GM18907 (cell line): Measurements from ENCODE around the gene PRPF8.

ENCODE experiments used
- ATAC-seq: cut with Tn5 transposase; IDR thresholded peaks from one replicate; pipeline ENCODE4 v1.9.1; 2021; ENCODE audit warnings: mild to moderate bottlenecking, moderate library complexity; ENCODE audit not compliant: unreplicated experiment

The PRPF8 gene

DNA sequence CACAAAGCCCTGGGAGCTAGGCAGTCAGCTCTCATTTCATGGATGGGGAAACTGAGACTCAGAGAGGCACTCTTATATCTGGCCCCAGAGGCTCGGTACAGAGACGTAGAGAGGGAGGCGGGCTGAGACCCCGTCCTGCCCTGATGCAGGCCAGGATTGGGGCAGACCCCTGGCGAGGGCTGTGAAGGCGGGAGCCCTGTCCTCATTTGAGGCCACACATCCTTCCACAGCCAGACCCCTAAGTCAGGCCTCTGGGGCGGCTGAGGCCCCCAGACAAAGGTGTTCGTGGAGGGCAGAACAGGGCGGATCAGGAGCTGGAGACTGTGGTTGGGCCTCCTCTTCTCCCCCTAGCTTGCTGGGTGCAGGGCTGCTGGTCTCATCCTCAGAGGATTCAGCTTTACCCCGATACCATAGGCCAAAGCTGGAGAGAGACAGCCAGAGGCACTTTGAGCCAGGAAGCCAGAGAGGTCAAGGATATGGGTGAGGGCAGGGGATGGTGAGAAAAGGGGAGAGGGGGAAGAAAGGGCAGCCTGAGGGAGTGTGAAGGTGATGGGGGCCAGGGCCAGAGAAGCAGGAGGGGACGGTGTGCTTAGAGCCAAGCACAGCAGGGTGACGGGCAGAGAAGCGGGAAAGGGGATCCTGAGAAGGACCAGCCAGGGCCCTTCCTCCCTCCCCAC is 38.3 kb downstream of the PRPF8 start:
- no peak for ATAC-seq

DNA sequence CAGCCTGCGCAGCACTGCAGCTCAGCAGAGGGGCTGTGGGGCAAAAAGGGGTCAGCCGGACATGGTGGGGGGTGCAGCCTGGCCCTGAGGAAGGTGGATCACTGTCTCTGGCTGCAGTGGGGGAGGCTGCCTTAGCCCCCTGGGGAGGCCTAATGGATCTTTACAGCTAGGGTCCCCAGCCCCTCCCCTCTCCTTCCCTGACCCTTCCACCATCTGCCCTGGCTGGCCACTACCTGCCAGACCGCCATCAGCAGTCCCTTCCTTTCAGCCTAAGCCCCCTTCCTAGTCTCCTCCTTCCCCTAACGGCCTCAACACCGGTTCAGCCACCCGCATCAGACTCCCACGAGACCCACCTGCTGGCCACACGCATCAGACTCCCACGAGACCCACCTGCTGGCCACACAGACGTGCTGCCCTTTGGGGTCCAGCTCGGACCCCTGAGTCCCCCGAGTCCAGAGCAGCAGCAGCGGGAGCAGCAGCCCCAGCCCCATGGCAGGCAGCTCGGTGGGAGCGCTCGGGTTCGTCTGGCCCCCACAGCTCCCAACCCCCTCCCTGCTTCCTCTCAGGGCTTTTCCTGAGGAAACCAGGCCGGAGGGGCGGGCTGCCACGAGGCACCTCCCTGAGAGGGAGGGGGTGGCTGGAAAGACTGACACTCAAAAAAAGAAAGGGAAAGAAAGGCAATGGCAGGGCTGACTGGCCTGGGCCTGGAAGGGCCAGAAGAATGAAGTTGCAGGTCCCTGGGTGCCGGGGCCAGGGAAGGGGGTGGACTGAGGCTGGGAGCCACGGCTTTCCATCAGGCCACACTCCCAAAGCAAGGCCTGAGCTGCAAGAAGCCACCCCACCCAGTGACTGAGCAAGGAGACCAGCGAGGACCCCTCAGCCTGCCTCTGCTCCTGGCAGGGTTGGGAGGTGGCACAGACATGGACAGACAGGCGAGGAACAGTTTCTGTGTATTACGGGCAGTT is 39.2 kb downstream of the PRPF8 start, which contains the start of gene SCARF1:
TSS of gene SCARF1 (minus strand) at position 526 of the 965 bp plus-strand sequence. CDS start at position 491, 35 bp downstream.
- ATAC-seq = no peak

DNA sequence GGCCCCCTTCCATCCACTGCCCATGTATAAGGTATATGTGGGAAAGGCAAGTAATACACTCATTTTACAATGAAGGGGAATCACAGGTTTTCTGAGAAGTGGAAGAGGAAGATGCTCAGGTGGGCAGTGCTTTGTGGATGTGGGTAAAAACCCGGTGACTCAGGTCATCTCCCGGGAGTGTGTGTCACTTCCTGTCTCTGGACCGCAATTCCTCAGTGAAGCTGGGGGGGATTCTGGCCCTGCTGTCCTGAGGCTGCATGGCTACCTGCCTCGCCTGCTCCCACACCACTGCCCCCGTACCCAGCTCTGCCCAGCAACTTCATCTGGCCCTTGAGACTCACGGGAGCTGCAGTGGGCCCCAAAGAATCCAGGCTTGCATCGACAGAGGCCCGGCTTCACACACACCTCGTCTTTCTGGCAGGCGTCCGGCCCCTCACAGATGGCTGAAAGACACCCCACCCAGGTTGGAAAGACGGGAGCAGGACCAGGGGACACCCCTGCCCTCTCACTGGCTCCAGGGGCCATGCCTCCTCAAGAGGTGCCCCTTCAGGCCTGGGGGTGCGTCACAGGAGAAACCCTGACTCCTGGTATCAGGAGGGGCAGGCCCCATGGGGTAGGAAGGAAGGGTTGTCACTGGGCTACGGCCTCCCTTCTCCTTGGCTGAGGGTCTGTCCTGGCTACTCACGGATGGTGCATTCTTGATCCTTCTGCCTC is 40.0 kb downstream of the PRPF8 start:
- ATAC-seq = no peak

DNA sequence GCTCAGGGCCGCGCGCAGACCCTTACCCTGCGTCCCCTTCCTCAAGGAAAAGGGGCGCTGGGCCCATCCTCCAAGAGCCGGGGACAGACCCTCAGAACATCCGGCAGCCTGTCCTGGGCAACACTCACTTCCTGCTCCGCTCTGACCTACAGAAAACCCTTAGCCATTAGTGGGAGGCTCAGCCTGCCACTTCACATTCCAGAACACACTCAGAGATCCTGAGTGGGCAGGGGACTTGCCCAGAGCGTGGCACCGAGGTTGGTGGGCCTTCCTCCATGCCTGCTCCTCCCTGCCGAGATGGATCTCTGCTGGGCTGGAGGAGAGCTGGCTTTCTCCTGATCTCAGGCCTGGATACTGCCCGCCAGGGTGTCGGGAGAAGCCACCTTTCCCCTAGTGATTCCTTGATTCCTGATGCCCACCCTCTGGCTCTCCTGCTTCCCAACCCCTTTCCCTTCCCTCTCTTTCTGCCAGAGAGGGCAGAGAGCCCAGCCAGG is 40.6 kb downstream of the PRPF8 start:
- no peak for ATAC-seq

DNA sequence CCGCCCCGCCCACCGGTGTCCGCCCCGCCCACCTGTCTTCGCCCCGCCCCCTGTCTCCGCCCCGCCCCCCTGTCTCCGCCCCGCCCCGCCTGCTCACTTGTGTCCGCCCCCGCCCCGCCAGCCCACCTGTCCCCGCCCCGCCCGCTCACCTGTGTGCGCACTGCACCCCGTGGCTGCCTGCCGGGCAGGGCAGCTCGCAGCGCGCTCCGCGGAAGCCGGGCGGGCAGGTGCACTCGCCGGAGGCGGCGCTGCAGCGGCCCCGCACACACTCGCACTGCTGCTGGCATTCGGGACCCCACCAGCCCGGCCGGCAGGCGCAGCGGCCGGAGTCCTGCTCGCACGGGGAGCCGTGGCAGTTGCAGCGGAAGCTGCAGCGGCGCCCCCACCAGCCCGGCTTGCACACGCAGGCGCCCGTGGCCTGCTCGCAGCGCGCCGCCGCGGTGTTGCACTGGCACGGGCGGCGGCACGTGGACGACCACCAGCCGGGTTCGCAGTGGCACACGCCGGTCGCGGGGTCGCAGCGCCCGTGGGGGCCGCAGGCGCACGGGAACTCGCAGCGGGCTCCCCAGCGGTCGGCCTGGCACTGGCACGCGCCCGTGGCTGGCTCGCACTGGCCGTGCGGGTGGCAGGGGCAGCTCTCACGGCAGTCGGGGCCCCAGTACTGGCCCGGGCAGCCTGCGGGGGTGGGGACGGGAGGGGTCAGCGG is 41.2 kb downstream of the PRPF8 start:
- no peak for ATAC-seq

DNA sequence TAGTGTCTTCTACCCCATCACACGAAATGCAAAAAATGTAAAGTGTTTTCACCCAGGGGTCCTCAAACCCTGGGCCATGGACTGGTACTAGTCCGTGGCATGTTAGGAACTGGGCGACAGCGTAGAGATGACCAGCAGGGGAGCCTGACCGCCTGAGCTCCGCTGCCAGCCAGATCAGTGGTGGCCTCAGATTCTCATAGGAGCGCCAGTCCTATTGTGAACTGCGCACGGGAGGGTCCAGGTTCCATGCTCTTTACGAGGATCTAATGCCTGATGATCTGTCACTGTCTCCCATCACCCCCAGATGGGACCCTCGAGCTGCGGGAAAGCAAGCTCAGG is 43.6 kb downstream of the PRPF8 start:
- no peak for ATAC-seq

DNA sequence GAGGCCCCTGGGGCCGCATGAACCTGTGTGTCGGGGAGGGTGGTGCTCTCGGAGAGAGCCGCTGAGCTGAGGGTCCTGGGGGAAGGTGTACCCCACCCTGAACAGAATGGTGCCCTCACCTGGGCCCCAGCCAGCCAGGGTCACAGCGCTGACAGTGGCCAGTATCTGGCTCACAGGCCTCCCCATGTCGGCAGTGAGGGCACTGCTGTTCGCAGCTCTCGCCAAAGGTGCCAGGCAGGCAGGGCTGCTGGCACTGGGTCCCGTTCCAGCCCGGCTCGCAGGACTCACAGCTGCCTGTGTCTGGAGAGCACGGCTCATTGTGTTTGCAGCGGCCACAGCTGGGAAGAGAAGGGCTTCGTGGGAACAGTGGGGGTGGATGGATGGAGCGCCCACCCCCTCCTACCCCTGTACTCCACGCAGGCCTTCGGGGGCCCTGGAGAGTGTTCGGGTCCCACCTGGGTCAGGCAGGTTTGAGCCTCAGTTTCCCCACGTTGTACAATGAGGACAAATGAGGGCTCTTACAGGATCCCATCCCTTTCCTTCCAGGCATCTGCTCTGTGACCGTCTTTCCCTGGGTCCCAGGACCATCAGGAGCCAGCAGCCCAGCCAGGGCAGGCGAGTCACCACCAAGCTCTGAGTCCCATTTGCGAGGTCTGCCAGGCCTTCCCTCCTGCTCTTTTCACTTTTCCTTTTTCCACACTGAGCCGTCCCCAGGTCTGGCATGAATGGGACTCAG is 44.2 kb downstream of the PRPF8 start:
- ATAC-seq = no peak

DNA sequence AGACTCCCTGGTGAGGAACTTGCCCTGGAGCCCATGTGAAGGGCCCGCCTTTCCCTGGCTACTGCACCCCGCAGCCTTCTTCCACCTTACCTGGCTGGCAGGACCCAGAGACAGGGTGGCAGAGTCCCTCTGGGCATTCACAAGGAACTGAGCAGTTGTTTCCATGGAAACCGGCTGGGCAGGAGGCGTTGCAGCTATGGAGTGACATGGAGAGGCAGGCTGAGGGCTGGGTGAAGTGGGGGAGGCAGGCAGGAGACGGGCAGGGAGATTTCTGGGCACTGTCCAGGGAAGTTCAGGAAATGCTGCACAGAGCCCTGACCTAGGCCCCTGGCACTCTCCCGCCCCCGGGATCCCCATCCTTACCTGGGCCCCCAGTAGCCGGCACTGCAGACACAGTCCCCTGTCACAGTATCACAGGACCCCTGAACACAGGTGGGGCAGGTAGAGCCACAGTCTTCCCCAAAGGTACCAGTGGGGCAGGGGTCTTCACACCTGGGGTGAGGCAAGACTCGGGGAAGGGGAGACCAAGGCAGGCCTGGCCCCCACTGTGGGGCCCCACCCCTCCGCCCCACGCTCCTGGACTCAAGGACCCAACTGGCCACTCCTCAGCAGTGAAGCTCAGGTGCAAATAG is 45.0 kb downstream of the PRPF8 start:
- no peak for ATAC-seq

DNA sequence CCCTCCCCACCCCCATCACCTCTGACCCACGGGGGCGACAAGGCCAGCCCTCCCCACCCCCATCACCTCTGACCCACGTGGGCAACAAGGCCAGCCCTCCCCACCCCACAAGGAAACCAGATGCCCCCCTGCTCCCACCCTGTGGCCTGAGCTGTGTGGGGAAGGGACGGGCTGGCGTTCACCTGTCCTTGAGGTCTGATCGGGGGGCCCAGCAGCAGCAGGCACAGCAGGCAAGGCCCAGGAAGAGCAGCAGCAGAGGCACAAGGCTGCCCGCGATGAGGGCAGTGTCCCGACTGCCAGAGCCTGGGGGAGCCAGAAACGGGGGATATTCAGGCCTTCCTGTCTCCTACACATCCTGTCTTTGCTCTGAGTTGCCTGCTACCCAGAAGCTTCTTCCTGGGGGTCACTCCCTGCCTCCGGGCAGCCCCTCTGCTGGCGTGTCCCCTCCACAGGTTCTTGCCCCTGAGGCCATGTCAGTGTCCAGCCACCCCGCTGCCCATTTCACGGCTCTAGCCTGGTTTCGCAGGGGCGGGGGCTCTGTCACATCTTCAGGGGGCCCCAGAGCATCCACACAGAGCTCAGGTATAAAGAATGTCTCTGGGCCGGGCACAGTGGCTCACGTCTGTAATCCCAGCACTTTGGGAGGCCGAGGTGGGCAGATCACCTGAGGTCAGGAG is 45.9 kb downstream of the PRPF8 start:
- ATAC-seq = no peak

DNA sequence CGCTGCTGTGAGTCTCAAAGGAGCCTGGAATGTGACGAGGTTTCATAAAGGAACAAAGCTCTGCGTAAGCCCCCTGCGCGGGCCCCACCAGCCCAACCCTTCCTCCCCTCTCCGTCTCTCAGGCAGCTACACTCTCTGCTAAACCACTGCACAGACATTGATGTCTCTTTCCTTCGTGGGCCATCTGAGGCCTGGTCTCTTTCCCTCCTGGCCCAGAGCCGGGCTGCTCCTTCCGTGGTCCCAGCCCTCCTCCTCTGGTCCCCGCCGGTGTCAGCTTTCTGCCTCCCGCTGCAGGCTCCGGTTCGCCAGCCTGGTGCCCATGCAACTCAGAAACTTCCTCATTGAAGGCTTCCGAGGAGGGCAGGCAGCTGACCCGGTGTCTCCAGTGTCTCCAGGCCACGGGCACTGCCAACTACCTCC is 46.5 kb downstream of the PRPF8 start:
- ATAC-seq = no peak

DNA sequence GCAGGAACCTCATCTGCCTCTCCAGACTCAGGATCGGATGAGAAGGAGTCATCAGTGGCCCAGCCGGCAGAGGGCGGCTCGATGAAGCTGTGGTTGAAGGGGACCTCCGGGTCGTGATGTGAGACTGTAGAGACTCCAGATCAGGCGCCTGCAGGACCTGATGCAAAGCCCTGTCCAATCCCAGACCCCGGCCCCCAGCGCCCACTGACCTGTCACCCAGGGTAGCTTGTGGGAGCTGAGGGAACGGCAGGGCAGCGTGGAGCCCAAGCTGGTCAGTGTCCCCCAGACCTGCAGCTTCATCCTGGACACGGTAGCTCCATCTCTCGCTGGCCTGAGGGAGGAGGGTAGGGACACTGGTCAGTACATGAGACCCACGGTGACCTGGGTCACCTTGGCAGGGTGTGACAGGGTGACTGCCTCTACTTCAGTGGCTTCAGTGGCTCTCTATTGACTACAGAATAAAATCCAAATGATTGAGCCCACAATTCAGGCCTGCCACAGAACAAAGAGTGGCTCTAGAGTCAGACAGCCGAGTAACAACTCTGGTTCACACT is 47.9 kb downstream of the PRPF8 start:
- no peak for ATAC-seq

DNA sequence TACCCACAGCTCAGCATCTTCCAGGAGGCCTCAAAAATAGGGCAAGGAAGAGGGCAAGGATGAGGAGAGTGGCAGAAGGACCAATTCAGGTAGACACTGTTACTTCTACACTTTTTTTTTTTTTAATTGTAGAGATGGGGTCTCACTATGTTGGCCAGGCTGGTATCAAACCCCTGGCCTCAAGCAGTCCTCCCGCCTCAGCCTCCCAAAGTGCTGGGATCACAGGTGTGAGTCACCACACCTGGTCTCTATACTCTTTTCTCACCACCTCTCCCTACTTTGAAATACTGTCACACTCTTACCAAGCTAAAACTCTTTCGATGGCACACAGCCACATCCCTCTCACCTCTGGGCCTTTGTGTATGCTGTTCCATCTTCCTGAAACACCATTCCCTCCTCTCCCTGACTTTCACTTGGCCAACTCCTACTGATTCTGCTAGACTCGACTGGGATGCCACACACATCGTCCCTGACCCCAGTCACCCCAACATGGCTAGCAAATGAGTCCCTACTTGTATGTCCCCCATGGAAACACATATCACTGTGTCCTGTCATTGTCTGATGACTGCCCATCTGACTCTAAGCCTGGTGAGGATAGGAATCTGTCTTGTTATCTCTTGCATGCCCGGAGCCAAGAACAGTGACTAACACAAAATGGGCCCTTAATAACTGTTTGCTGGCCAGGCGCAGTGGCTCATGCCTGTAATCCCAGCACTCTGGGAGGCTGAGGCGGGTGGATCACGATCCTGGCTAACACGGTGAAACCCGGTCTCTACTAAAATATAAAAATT is 48.8 kb downstream of the PRPF8 start:
- no peak for ATAC-seq

DNA sequence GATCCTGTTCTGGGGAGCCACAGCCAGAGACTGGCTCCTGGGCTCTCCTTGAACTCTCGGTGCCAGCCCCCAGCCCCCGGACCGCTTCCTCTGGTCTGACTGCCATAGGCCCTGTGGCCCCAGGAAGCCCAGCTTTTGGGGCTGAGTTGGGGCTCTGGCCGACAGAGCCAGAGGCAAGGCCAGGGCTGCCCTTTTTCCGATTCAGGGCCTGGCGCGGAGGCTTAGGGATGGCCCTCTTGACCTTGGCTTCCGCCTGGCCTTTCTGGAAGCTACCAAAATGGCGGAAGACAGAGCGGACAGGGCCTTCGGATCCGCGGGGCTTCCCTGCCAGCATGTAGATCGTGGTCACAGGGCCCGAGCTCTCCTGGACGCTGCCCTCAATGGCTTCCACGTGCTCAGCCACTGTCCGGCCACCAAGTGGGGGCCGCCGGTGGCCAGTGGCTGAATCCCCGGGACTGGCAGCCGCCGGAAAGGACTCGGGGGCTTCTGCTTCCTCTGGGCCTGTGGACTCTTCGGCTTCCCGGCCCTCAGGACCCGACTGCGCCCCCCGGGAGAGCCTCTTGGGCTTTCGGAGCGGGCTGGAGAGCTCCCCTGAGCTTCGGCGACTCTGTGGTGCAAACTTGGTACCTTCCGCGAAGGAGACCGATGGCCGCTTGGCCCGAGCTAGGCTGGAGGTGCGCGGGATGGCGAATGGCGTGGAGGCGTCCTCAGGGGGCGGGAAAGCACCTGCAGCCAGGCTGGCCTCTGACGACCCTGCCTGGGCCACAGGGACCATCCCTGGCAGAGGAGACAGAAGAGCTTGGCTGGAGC is 49.6 kb downstream of the PRPF8 start:
- ATAC-seq = no peak

DNA sequence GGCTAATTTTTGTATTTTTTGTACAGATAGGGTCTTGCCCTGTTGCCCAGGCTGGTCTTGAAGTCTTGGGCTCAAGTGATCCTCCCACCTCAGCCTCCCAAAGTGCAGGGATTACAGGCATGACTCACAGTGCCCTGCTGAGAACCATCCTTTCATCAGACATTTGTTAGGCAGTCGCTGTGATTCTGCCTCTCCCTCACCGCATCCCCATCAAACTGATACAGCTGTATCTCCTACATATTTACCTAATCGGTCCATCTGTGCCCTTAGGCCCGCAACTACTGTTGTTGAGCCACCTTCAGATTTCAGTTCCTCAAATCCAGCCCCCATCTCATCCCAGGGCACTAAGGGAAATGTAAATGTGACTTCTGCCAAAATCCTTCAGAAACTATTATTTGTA is 54.0 kb downstream of the PRPF8 start:
- no peak for ATAC-seq

DNA sequence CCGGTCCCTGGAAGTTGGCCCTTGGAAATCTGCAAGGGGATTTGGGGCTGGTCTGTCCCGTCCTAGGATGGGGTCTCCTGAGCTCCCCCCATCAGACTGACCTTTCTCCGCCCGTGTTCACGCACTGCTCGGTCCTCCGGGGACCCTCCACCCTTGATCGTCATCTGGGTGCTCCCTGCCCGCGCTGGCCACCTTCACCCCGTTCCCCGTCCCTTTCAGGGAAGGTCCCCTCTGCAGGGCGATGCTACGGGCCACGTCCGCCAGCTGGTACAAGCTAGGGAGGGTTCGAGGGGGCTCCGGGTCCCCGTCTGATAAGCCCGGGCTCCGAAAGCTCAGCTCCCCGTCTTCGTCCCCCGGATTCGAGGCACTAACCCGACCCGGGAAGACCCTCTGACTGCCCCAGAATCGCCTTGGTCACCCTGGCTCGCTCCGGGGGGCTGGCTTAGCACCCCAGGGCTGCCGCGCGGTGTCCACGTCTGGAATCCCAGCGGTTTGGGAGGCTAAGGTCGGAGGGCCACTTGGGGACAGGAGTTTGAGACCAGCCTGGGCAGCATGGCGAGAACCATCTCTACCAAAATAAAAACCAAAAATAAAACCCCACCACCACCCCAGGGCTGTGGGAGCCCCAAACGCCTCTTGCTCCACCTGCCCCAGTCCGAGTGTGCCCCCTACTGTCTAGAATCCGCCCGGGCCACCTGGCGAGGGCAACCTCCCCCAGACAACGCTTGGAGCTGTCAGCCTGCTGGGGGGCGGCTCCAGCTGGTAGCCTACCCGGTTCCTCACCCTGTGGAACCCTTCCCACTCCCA is 55.0 kb downstream of the PRPF8 start:
- no peak for ATAC-seq

DNA sequence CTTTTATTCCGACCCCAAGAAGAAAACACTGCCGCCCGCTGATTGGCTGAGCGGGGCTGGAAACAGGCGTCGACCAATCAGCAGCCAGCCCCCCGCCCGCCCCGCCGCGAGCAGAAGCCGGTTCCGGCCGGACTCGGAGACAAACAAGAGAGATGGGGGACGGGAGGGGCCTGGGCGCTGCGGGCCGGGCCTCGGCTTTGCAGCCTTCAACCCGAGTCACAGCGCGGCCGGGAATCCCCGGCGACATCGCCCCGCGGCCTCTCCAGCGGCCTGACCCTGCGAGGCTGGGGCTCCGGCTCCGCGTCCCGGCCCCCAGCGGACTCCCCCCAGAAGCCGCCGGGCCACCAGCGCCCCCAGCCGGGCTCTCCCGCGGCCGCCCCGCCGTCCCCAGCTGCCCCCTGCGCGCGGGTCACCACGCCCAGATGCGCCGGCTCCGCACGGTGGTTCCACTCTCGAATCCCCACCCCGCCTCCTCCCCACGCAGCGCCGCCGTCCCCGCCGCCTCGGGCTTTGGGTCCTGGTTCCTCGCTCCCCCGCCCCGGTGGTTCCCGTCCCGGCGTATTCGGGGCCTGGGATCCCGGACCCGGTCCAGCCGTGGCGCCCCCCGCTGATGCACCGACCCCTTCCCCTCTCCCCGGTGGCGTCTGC is 55.7 kb downstream of the PRPF8 start:
- peak; percentile 53 for ATAC-seq
